Body of pancreas (tissue), 4 donors: ENCODE measurements around the gene SAYSD1.

Experiments used
- POLR2A ChIP-seq, 3 donors: fragments of 450-650 bp; IDR thresholded peaks; one replicate each; pipeline ENCODE4 v1.6.1; 2016; ENCODE audit warnings: antibody characterized with exemption in 3 of 3, mild to moderate bottlenecking in 2 of 3
- TF ChIP-seq, protein P1 (sequence below), 7 experiments: fragments of 450-650 bp in 4 of 7; fragments of 200-600 bp in 3 of 7; sonication (generic) in 3 of 7; IDR thresholded peaks; one replicate each; pipeline ENCODE4 v1.5.1; 2016 to 2019; ENCODE audit warnings: antibody characterized with exemption in 7 of 7

DNA sequence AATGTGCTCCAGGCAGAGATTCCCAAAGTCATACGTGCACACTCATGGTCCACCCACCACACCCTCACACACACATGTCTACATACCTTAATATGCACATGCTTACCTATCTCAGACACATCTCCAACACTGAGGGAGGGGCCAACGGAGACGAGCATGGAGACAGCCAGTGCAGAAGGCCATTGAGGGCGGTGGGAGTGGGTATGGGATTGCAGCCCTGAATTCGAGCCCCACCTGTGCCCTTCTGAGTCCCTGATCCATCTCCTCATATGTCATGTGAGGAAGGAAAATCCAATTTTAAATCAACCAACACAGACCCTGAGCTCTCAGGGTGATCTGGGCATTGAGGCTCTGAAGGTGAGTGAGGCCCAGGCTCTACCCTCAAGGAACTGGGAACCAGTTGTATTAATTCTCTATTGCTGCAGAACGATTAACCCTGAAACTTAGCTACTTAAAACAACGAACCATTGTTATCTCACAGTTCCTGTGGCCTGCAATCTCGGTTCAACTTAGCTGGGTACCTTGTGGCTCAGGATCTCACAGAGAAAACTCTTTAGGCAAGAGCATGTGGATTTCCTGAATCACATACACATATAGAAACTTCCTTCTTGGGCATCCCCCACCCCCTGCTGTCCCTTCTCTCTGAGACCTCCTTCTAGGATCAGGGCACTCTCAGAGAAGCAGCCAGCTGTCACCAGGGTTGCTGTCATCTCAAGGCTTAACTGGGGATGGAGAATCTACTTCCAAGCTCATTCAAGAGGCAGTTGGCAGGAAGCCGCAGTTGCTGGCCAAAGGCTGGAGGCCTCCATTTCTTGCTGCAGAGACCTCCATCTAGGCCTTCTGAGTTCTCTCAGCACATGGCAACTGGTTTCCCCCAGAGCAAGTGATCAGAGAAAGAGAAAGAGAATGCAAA, 38.1 kb downstream of the SAYSD1 start:
- TF ChIP-seq POLR2A (IDR thresholded peaks at IDR 0.05), result no peak
- TF ChIP-seq, protein P1, sequence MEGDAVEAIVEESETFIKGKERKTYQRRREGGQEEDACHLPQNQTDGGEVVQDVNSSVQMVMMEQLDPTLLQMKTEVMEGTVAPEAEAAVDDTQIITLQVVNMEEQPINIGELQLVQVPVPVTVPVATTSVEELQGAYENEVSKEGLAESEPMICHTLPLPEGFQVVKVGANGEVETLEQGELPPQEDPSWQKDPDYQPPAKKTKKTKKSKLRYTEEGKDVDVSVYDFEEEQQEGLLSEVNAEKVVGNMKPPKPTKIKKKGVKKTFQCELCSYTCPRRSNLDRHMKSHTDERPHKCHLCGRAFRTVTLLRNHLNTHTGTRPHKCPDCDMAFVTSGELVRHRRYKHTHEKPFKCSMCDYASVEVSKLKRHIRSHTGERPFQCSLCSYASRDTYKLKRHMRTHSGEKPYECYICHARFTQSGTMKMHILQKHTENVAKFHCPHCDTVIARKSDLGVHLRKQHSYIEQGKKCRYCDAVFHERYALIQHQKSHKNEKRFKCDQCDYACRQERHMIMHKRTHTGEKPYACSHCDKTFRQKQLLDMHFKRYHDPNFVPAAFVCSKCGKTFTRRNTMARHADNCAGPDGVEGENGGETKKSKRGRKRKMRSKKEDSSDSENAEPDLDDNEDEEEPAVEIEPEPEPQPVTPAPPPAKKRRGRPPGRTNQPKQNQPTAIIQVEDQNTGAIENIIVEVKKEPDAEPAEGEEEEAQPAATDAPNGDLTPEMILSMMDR (IDR thresholded peaks at IDR 0.05), result no peak
